HG02981 (cell line): ENCODE measurements around the gene OVOL2.
"Not testable (repeated sequence)": the region's sequence is repeated elsewhere in the genome, so short reads cannot be mapped to it uniquely, and the experiment has no call there.

Experiments used
- ATAC-seq: cut with Tn5 transposase; IDR thresholded peaks from one replicate; pipeline ENCODE4 v1.9.1; 2021; ENCODE audit warnings: mild to moderate bottlenecking, moderate library complexity; ENCODE audit not compliant: unreplicated experiment

Gene OVOL2

DNA sequence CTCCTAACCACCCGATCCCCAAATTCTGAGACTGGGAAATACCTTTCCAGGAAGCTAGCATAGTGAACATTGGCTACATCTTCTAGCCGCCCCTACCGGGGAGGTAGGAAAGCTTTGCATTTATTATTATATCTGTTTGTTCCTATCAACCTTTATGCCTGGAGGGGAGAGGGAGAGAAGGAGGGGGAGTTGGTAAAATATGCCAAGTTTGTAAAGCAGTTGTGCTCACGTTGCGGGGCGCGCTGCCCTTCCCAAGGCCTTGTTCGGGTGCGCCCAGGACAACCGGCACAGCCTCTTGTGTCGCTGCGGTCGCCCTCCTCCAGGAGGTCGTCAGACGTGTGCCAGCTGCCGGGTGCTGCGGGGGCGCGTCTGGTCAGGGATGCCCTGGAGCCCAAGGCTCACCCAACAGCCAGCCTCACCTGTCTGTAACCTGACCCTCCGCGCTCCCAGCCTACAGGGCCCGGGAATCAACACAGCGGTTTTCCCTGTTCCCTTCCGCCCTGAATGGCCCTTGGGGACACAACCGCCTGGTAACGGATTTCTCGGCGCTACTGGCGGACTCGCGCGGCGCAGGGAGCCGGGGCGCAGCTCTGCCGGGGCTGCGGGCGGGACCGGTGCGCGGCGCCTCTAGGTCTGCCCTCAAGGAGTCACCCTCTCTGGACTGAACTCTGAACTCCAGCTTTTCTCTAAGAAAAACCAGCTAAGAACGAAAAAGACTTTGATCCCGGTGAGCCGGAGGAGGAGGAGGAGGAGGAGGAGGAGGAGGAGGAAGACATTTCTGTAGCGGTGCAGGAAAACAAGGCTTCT lies 1.1 kb upstream of the OVOL2 start:
- no peak for ATAC-seq

GRCh38 chr20:18057994-18058349 lies 256 bp upstream of the OVOL2 start:
- ATAC-seq: no peak

DNA sequence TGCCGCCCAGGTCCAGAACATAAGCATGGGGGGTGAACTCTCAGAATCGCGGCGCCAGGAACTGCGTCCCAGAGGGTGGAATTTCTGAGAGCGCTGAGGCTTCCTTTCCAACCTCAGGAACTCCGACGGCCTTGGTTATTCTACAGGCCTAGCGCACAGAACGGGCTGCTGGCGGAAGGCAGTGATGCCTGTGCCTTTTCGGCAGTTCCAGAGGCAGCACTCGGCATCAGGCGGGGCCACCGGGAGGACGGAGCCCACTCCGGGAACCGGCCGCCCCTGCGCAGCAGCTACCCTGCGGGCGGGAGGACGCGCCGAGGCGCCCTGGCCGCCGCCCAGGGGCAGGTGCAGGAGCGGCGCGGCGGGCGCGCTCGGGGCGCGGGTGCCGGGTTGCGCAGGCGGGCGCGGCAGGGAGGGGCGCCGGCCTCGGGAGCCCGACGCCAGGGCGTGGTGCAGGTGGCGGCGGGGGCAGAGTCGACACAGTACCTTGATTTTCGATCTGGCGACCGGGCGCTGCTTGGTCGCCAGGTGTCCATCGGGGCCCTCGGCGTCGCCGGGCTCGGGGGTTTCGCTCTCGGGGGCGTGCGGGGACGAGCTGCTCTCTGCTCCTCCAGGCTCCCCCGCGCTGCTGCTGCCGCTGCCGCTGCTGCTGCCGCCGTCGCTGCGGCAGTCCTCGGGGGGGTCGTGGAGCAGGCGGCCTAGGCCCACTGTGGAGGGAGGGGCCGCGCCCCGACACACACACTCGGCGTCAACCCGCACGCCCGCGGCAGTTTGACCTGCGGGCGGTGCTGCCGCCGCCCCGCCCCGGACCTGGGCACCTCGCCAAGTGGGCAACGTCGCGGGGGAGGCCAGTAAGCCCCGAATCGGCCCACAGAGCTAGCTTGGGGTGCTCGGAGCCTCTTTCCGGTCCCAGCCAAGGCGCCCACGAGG lies 1.3 kb downstream of the OVOL2 start:
- ATAC-seq: no peak

DNA sequence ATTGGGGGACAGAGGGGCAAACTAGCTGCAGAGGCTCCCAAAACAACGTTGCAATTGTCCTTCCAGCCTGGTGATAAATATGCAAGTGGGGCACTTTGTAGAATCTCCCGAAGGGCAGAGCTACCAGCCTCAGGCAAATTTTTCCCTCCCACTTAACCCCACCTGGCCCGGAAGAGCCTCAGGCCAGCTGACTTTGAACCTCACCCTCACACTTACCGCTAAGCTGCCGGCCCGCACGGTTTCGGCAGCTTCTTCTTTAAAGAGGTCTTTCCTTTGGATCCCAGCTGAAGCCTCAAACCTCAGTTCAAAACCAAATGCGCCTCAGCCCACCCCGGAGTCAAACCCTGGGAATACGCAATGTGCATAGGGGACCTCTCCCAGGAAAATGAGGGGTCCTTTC lies 2.5 kb downstream of the OVOL2 start:
- no peak for ATAC-seq

DNA sequence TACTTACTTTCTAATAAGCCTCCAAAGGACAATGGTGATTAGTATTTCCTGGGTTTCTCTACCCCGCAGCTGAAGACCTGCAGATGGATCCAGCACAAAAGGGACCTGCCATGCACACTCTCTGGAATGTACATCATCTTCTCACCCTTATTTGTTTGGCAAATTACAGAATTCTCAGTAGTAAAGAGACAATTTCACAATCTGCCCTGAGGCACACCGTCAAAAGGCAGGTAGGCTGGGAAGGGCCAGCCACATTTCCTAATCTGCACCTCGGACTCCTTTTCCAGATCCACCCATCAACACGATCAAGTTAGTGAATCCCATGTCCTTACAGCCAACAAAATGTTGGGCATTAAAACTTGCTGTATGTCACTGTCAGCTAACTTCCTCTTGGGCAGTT lies 4.9 kb downstream of the OVOL2 start:
- ATAC-seq: no peak

DNA sequence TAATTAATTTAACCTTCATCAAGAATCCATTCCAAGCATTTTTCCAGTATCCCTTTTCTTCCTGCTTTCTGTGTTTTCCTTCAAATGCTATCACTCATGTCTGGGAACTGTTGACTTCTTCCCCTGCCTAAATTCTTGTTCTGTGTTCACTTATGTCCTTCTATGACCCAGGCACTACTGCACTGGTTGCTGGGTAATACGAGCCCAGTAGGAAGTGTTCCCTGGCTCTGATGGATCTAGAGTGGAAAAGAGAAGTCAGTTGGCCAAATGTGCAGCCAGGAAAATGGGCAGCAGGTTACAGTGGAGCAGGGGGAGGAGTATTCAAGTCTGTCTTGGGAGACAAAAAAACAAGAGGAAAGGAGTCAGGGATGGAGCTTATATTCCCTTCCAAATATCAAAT lies 7.1 kb downstream of the OVOL2 start:
- ATAC-seq: no peak

GRCh38 chr20:18048176-18048575 lies 9.5 kb downstream of the OVOL2 start:
- no peak for ATAC-seq

DNA sequence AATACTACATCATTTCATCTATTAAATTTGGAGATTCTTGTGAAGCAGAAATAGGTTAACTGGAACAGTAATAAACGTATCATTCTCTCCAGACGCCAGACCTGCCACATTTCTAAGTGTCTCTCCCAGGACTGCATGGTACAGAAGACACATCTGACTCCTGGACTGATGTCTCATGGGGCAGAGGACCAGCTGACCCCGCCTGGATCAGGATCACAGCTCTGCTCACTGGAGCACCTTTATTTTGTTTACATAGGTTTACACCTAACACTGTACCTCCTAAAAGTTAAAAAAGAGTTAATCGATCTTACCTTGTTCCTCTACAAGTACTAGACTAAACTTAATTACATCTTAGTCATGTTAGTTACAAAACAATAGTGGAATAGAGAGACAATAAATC lies 11.2 kb downstream of the OVOL2 start:
- no peak for ATAC-seq

DNA sequence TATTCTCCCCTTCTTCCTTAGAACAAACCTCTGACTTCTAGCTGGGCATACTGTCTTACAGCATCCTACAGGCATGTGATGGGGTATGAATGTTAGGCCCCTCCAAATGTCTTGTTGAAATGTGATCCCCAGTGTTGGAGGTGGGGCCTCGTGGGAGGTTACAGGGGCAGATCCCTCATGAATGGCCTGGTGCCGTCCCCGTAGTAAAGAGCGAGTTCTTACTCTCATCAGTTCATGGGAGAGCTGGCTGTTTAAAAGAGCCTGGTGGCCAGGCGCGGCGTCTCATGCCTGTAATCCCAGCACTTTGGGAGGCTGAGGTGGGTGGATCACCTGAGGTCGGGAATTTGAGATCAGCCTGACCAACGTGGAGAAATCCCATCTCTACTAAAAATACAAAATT lies 15.5 kb downstream of the OVOL2 start:
- ATAC-seq: no peak

DNA sequence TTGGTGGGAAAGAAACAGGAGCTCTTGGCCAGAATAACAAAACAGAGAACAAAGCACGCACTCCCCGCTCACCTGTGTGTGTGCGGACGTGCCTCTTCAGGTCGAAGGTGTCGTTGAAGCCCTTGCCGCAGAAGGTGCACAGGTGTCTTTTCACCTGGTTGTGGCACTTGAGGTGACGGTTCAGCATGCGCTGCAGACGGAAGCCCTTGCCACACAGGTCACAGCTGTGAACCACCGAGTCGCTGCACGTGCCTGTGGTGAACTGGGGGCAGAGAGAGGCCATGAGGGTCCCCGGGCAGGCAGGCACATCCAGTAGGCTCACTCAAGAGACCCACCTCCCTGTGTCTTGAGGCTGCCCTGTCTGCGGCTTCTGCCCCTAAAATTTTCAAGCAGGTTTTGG lies 16.3 kb downstream of the OVOL2 start:
- no peak for ATAC-seq

- no peak for ATAC-seq
Observed at GRCh38 chr20:18039063-18039462, 18.7 kb downstream of the OVOL2 start.

DNA sequence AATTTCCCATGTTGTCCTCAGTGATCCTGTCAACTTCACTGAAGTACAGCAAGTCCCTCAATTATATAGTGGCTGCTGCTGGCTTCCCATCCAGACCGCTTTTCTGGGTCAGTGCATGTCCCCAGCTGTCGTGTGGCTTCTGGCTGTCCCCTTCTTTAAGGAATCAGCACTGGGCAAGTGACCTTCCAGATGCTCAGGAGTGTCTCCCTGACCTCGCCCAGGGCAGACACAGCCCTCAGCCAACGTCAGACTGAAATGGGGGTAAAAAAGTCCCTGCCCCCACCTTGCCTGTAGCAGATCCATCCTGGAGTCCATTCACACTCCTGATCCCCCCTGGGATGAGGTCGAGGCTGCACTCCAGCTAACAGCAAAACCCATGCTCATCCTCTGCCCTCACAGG lies 23.7 kb downstream of the OVOL2 start:
- no peak for ATAC-seq

GRCh38 chr20:18032977-18033892 lies 24.5 kb downstream of the OVOL2 start:
- no peak for ATAC-seq

- no peak for ATAC-seq
Observed at GRCh38 chr20:18031888-18032509, 25.7 kb downstream of the OVOL2 start.

DNA sequence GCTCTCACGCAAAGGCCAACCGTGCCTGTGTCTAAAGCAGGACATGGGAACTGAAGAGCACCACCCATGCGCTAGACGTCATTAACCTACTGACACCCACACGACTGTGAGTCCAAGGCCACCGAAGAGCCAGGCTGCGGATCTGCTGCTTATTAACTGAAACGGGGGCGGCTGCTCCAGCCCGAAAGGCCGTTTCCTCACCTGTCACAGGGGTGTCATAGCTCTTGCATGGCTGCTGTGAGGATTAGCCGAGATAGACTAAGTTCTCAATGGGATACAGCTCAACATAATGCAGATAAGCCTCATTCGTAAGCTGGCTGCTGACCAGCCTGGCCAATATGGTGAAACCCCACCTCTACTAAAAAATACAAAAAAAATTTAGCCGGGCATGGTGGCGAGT lies 26.7 kb downstream of the OVOL2 start:
- no peak for ATAC-seq

DNA sequence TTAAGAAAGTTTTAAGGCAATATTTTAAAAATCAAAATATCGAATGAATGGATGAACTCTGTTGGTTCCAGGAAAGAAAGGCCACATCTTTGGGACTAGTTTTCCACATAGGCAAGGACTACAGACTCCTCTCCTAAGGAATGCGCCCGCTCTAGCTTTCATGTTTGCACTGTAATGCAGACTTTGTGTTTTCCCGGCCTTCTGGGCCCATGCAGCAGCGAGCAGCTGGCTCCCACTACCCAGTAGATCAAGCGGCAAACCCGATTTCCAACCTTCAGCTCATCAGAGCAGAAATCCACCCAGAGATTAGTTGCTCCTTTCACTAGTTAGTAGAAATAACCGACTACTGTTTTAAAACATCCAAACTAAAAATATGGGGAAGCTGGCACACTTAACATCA lies 27.7 kb downstream of the OVOL2 start:
- no peak for ATAC-seq

DNA sequence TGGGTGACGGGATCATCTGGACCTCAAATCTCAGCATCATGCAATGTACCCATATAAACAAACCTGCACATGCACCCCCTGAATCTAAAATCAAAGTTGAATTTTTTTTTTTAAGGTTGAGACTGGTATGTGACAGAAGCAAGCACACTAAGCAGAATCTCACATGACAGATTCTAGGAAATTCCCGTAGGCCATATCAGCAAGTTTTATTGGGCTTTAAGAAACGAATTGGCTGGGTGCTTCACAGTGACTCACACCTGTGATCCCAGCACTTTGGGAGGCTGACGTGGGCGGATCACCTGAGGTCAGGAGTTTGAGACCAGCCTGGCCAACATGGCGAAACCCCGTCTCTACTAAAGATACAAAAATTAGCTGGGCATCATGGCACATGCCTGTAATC lies 30.7 kb downstream of the OVOL2 start:
- not testable (repeated sequence) for ATAC-seq

GRCh38 chr20:18024606-18025127 lies 33.0 kb downstream of the OVOL2 start:
- no peak for ATAC-seq

GRCh38 chr20:18020931-18021330 lies 36.8 kb downstream of the OVOL2 start:
- no peak for ATAC-seq

DNA sequence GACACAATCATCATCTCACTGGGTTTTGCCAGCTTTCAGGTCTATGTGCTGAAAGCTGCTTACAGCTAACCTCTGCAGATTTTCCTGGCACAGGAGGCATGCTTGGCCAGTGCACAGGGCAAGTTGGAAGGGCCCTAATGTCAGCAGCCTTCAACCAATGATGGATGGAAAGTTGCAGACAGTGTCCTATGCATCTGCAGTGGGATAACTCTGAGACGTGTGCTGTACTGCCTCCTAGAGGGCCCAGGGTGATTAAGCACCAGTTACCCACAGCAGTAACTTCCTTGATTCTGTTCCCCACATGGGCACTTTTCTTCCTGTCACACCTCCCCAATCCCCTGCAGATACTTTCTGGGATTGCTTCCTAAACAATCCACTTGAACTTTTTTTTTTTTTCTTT lies 38.6 kb downstream of the OVOL2 start:
- ATAC-seq: no peak
